Endothelial cell of umbilical vein (primary cell): ENCODE measurements around the gene SERPINB10.

Source experiments
- EZH2 ChIP-seq: IDR thresholded peaks from 2 replicates; pipeline ENCODE4 v1.6.1; 2012; ENCODE audit warnings: borderline replicate concordance, low read depth, mild to moderate bottlenecking, moderate library complexity, low read length, inconsistent platforms; ENCODE audit not compliant: severe bottlenecking
- JUN ChIP-seq: IDR thresholded peaks from 2 replicates; pipeline ENCODE4 v1.6.1; 2011; ENCODE audit warnings: borderline replicate concordance, low read depth; ENCODE audit not compliant: insufficient read length, insufficient read depth
- MYC ChIP-seq: IDR thresholded peaks from one replicate; pipeline ENCODE4 v1.6.1; 2011; ENCODE audit warnings: mild to moderate bottlenecking, low read depth, low read length
- POLR2A ChIP-seq: IDR thresholded peaks from 2 replicates; pipeline ENCODE4 v1.6.1; 2012; ENCODE audit warnings: low read depth, mild to moderate bottlenecking, control low read depth, low read length
- POLR2AphosphoS5 ChIP-seq: IDR thresholded peaks from 2 replicates; pipeline ENCODE4 v1.6.1; 2012; ENCODE audit warnings: low read depth, mild to moderate bottlenecking, control low read depth, low read length, moderate library complexity; ENCODE audit not compliant: insufficient read depth
- TF ChIP-seq, protein P1 (sequence below), 2 donors: IDR thresholded peaks; 1 replicate in 1 of 2; 2 replicates in 1 of 2; pipeline ENCODE4 v1.5.1; 2011; ENCODE audit warnings: low read length in 2 of 2, mild to moderate bottlenecking in 2 of 2, moderate library complexity in 2 of 2, control low read depth in 1 of 2, inconsistent platforms in 1 of 2, low read depth in 1 of 2; ENCODE audit not compliant: insufficient read depth in 1 of 2; ENCODE audit errors: extremely low read depth in 1 of 2

DNA sequence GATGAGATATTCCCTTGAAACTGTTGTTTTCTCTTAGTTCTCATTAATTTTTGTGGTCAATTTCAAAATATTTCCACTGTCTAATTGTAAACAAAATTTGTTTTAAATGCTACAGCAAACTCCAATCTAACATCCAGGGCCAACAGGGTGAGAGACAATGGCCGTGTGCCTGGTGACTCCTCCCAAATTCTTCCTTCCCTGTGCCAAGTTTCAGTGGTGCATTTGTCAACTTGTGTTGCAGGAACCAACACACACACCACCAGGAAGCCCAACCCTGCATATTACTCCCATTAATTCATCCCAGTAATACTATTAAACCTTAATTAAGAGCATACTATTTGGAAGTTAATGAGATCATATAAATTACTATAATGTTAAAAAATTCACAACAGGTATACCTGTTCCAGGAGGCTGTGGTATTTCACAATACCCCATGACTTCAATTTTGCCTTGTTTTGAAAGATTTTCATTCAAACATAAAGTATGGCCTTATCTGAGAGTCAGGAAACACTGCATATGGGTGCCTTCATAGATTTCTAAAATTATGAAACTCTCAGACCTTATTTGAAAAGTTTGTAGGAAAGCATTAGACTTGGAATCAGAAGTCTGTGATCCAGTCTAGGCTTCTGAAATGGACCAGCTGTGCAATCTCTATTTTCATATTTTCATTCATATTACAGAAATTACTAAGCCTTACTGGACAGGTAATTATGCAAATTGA, 19.1 kb upstream of the SERPINB10 start:
- TF ChIP-seq POLR2AphosphoS5 (no peak), POLR2A (no peak), JUN (no peak), EZH2 (no peak), MYC (no peak)
- TF ChIP-seq, protein P1, sequence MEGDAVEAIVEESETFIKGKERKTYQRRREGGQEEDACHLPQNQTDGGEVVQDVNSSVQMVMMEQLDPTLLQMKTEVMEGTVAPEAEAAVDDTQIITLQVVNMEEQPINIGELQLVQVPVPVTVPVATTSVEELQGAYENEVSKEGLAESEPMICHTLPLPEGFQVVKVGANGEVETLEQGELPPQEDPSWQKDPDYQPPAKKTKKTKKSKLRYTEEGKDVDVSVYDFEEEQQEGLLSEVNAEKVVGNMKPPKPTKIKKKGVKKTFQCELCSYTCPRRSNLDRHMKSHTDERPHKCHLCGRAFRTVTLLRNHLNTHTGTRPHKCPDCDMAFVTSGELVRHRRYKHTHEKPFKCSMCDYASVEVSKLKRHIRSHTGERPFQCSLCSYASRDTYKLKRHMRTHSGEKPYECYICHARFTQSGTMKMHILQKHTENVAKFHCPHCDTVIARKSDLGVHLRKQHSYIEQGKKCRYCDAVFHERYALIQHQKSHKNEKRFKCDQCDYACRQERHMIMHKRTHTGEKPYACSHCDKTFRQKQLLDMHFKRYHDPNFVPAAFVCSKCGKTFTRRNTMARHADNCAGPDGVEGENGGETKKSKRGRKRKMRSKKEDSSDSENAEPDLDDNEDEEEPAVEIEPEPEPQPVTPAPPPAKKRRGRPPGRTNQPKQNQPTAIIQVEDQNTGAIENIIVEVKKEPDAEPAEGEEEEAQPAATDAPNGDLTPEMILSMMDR (IDR thresholded peaks at IDR 0.05; ENCODE audit: extremely low read depth in 1 of 2, insufficient read depth in 1 of 2, low read depth in 1 of 2, low read length in 2 of 2), result no peak
